ENCODE measurements around the gene PTPRM.

The PTPRM gene

DNA sequence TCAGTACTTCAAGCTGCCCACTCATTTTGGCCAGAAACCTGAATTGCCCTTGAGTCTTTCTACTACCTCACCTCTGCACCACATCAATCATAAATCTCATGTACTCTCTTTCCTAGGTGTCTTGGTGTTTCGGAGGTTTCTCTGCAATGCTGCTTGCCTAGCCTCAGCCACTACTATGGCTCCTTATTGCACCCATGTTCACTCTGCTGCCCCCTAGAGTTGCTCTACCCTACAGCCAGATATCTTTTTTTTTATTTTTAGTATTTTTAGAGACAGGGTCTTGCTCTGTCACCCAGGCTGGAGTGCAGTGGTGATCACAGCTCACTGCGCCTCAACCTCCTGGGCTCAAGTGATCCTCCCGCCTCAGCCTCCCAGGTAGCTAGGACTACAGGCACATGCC lies 413.0 kb downstream of the PTPRM start:
- in situ Hi-C loops (cut with HindIII; ENCODE audit: low pct_unique_long_range_greater_than_20kb, low sequenced_read_pairs): no loop called here
- DNase-seq (ENCODE audit: low read depth in 1 of 2, low spot score in 1 of 2): no peak

DNA sequence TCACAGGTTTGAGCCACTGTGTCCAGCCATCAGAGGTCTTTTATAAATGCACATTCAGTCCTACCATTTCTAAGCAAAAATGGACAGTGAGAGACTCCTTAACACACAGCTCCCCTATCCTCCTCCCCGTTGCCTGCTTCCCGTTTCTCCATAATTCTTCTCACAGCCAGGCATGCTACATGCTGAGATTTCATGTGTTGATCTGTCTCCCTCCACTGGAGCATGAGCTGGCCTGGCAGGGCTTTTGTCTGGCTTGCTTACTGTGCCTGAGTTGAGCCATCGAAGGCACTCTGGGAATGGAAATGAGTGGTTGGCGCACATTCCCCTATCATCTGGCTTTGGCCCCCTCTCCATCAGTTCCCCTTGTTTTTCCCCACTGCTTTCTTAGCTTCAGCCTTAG lies 413.5 kb downstream of the PTPRM start:
- DNase-seq (ENCODE audit: low read depth in 1 of 2, low spot score in 1 of 2): no peak
- in situ Hi-C loops (cut with HindIII; ENCODE audit: low pct_unique_long_range_greater_than_20kb, low sequenced_read_pairs): no loop called here
- no peak for TF ChIP-seq JUND (IDR thresholded peaks at IDR 0.05; ENCODE audit: low read depth)

More for the DNA sequence above, 413.0 kb downstream of the PTPRM start:
- TF ChIP-seq JUND (IDR thresholded peaks at IDR 0.05; ENCODE audit: low read depth): no peak

DNA sequence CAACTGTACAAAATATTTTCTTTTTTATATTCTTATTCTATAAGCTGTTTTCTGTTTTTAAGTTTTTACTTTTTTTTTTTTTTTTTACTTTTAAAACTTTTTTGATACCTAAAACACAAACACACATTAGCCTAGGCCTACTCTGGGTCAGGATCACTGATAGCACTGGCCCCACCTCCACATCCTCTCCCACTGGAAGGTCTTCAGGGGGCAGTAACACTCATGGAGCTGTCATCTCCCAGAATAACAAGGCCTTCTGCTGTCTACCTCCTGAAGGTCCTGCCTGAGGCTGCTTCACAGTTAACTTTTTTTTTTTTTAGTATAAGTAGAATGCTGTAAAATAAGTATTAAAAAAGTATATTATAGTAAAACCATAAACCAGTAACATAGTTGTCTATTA lies 415.1 kb downstream of the PTPRM start:
- DNase-seq (ENCODE audit: low read depth in 1 of 2, low spot score in 1 of 2): no peak
- in situ Hi-C loops (cut with HindIII; ENCODE audit: low pct_unique_long_range_greater_than_20kb, low sequenced_read_pairs): no loop called here
- TF ChIP-seq JUND (IDR thresholded peaks at IDR 0.05; ENCODE audit: low read depth): no peak

DNA sequence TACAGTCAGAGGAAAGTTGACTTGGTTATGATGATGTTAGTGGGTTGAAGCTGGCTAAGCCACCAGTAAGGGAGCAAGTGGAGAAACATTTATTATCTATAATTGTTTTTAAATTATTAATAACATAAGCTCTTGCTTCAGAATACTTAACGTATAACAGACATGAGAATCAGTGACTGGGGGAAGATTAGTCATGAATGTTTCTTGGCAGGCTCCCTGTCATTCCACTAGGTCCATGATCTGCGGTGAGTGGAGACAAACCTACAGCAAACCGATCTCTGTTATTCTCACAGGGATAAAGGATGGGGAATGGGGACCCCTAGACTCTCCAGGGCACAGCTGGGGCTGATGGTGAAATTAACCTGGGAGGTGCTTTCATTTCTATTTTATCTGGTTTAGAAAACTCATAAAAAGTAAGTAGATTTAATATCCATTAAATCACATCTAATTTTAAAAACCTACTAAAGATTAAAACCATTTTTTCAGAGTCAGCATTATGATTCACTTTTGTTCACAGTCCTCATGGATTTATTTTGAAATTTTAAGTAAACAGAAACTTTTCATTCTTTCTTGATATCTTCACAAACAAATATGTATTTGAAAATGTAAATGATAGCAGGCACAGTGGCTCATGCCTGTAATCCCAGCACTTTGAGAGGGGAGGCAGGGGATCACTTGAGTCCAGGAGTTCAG lies 420.3 kb downstream of the PTPRM start:
- in situ Hi-C loops (cut with HindIII; ENCODE audit: low pct_unique_long_range_greater_than_20kb, low sequenced_read_pairs): no loop called here
- no peak for TF ChIP-seq JUND (IDR thresholded peaks at IDR 0.05; ENCODE audit: low read depth)
- DNase-seq (ENCODE audit: low read depth in 1 of 2, low spot score in 1 of 2): no peak

DNA sequence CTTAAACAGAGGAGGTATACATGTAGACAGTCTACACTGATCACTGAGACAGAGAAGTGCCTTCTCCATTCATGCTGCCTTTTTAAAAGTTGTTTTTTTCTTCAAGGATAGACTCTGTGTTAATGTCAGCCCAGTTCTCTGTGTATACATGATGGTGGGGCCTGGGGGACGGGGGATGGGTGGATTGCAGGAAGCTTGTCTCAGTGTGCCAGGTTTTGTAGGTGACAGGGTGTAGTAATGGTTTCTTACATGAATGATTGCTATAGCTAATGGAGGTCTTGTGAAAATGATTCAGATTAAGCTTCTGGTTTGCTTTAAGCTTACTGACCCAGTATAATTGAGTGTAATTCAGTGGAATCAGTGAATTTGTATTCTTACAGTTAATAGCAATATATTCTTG lies 423.6 kb downstream of the PTPRM start:
- in situ Hi-C loops (cut with HindIII; ENCODE audit: low pct_unique_long_range_greater_than_20kb, low sequenced_read_pairs): no loop called here

DNA sequence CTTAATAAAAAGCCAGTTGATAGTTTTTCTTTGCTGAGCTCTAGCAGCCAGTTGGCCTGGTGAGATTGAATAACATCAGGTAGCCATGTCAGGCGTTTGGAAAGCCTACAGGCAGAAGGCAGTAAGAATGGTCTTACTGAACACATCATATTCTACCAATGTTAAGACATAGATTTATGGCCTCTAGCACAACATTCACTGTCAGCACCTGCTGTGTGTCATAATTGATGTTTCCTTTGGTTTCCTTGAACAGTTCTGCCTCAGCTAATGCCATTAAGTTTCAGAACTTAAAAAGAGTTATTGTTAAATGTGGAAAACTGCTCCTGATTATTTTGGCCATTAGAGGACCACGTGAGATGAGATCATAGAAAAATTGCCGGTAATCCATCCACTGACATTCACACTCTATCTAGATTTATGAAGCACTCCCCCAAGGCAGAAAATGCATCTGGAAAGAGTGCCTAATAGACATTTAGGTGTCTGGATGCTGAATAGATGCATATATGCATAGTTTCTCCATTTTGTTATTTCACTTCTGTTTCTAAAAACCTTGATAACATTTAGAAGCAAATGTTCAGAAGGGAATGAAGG lies 434.7 kb downstream of the PTPRM start:
- in situ Hi-C loops (cut with HindIII; ENCODE audit: low pct_unique_long_range_greater_than_20kb, low sequenced_read_pairs): no loop called here
- no peak for DNase-seq (ENCODE audit: low read depth in 1 of 2, low spot score in 1 of 2)

More for the DNA sequence above, 423.6 kb downstream of the PTPRM start:
- no peak for DNase-seq (ENCODE audit: low read depth in 1 of 2, low spot score in 1 of 2)
- no peak for TF ChIP-seq JUND (IDR thresholded peaks at IDR 0.05; ENCODE audit: low read depth)

DNA sequence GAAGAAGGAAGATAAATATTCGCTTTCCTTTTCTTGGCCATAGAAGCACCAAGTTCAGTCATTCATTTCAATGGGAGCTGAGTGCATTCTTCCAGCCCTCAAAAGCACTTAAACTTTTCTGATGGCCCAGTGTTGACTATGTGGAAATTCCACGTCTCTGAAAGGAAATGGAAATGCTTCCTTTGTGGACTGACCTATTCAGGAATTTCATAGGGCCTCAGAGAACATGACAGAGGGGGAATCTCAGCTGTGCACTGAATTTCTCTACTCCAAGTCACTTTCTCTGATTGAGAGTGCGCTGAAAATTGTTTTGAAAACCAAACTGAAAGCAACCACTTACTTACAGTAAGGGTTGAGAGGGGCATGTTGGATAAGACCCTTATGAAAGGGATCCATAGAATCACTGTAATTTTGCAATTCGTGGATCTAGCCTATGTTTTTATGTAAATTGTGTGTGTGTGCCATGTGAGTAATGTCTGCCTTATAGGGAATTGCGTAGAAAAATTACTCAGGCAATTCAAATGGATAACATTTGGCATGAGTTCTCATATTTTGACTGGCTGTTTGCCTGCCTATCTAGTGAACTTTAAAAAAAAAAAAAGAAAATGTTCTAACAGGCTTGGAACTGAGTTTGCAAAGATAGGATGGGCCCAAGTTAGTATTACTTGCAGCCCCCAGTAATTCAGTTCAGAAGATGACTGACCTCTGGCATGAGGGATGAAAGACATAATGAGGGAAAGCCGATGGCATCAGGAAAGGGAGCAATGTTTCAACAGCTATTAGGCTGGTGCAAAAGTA lies 437.0 kb downstream of the PTPRM start:
- no peak for DNase-seq (ENCODE audit: low read depth in 1 of 2, low spot score in 1 of 2)
- no peak for TF ChIP-seq JUND (IDR thresholded peaks at IDR 0.05; ENCODE audit: low read depth)
- in situ Hi-C loops (cut with HindIII; ENCODE audit: low pct_unique_long_range_greater_than_20kb, low sequenced_read_pairs): no loop called here

More for the DNA sequence above, 434.7 kb downstream of the PTPRM start:
- no peak for TF ChIP-seq JUND (IDR thresholded peaks at IDR 0.05; ENCODE audit: low read depth)

DNA sequence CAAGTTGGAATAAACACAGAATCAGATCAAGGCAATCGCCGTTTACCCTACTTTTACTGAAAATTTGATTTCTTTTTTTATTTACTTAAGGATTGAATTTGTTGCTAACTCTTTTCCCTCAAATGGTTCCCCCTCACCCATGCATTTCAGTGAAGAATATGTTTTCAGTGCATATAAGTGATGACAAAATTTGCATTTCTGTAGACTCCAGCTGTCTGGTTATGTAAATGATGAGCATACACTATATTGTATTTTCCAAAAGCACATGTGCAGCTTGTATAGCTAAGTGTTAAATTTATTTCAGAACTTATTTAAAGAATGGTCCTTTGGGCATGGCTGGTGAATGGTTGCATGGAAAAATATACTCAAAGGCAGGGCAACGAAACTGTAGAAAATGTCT lies 437.7 kb downstream of the PTPRM start:
- TF ChIP-seq JUND (IDR thresholded peaks at IDR 0.05; ENCODE audit: low read depth): no peak
- no peak for DNase-seq (ENCODE audit: low read depth in 1 of 2, low spot score in 1 of 2)
- in situ Hi-C loops (cut with HindIII; ENCODE audit: low pct_unique_long_range_greater_than_20kb, low sequenced_read_pairs): no loop called here

DNA sequence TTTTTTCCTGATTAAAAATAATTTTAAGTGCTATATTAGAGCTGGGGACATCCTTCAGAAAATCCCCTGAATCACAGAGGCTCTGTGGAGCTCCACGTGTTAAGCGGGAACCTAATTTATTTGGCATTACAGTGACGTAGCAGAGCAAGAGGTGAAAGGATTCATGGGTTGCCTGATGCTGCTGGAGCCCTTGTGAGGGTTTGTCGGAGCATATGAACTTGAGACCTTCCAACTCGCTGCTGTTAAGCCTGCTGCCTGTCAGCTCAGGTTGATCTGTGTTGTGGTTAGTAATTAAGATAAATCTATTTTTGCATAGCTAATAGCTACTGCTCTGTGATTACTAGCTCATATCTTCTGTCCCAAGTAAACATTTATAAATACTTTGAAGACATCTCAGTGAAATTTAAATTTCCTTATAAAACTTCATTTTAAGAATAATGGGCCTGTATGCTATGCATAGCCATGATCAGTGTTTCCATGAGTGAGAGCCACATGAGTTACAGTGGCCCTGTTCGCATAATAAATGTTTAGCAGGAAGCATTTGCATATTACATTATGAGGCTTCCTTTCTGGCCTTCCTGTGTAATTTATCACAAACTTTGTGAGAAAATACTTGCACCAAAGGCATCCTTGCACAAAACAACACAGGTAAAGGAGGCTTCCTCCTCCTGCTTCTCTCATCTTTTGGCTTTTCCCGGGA lies 438.9 kb downstream of the PTPRM start:
- DNase-seq (ENCODE audit: low read depth in 1 of 2, low spot score in 1 of 2): no peak
- no peak for TF ChIP-seq JUND (IDR thresholded peaks at IDR 0.05; ENCODE audit: low read depth)
- in situ Hi-C loops (cut with HindIII; ENCODE audit: low pct_unique_long_range_greater_than_20kb, low sequenced_read_pairs): no loop called here

DNA sequence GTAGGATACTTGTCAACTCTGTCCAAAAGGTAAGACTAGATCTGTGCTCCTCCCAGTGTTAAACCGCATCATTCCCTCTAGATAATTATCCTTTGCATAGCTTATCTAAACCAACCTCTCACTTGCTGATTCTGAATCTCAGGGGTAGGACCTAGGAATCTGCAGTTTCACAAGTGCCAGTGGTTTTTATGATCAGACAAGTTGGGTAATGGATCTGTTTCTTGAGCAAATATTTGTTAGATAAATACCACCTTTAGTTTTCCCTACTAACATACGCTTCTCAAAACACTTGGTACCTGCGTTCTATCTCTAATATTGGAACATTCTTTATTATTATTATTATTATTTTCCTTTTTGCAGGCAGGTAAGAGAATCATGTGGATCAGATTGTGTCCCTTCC lies 439.9 kb downstream of the PTPRM start:
- no peak for TF ChIP-seq JUND (IDR thresholded peaks at IDR 0.05; ENCODE audit: low read depth)
- no peak for DNase-seq (ENCODE audit: low read depth in 1 of 2, low spot score in 1 of 2)
- in situ Hi-C loops (cut with HindIII; ENCODE audit: low pct_unique_long_range_greater_than_20kb, low sequenced_read_pairs): no loop called here

DNA sequence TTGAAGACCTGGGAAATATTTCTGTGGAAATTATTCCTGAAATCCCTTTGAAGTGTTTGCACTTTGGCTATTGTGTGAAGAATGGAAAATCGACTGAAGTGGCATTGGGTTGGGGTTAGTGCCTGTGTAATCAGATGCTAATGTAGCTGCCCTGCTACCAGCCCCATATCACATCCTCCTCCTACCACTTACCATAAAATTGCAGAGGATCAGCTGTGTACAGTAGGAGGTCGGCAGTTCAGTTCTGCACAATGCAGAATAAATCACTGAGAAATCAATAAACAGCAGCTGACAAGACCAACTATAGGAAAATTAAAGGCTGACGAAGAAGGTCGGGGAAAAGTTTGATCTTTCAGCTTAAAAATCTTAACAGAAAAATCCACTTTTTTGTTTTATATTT lies 440.9 kb downstream of the PTPRM start:
- in situ Hi-C loops (cut with HindIII; ENCODE audit: low pct_unique_long_range_greater_than_20kb, low sequenced_read_pairs): no loop called here
- no peak for TF ChIP-seq JUND (IDR thresholded peaks at IDR 0.05; ENCODE audit: low read depth)
- DNase-seq (ENCODE audit: low read depth in 1 of 2, low spot score in 1 of 2): no peak

DNA sequence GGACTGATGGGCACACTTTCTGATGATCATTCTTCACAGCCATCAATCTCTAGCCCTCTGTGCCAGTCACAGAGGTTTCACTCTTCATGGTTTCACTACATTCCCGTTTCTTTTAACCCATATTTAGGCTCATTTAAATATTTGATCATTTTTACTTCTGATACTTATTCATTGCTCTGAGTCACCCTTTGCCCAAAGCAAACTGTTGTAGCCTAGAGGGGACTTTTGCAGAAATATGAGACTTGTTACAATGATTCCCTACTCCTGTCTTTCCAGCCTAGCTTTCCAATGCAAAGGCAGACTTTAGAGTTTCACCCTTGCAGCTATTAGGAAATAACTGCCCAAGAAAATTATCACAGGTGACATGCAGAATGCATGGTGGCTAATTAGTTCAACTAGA lies 444.2 kb downstream of the PTPRM start:
- TF ChIP-seq JUND (IDR thresholded peaks at IDR 0.05; ENCODE audit: low read depth): no peak
- in situ Hi-C loops (cut with HindIII; ENCODE audit: low pct_unique_long_range_greater_than_20kb, low sequenced_read_pairs): no loop called here
- no peak for DNase-seq (ENCODE audit: low read depth in 1 of 2, low spot score in 1 of 2)

DNA sequence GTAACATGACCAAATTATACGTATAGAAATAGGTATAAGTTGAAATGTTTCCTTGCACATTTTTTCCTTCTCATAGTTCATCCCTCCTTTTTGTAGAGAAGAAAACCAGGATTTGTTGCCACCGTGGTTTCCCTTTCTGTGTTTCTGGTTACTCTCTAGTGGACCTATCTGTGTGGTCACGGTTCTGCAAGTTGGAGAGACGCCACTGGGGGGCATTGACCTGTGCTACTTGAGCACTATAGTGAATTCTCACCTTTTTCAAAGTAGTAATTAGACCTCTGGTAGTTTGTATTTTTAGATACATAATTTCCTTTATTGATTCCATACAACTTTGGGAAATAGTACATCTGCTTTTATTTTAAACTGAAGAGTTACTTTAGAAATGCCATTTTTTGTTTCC lies 444.8 kb downstream of the PTPRM start:
- no peak for TF ChIP-seq JUND (IDR thresholded peaks at IDR 0.05; ENCODE audit: low read depth)
- in situ Hi-C loops (cut with HindIII; ENCODE audit: low pct_unique_long_range_greater_than_20kb, low sequenced_read_pairs): no loop called here
- DNase-seq (ENCODE audit: low read depth in 1 of 2, low spot score in 1 of 2): no peak
